ENCODE results near the gene CARD16. TPM values are rescaled to one million over a fixed set of nuclear protein-coding genes. Genes with fewer than 3 reads are reported as not detected.

The CARD16 gene
- total RNA-seq, 1 experiment from 2014 or later = not detected

DNA sequence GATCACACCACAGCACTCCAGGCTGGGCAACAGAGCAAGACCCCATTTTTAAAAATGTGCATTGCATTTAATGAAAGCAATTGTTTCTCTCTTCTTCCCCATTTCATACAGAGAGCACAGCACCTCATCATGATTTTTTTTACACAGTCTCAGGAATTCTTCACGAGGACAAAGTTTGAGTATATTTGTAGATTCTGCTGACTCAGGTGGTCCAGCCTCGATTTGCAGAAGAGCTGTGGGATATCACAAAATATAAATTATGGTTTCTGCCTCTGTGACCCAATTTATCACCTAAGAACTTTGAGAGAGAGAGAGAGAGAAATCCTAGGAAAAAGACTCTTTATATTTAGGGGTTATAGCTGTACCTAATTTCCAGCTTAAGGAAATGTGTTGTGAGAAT, 42.0 kb downstream of the CARD16 start:
- ChIA-PET CTCF (no interaction called here), POLR2A (no interaction called here)
- H3K27me3 Mint-ChIP-seq (ENCODE audit: low read depth) = no peaks in the 10 kb centered on the region
- H3K27ac Mint-ChIP-seq = no peak overlapping the region
- H3K36me3 Mint-ChIP-seq = no peaks in the 10 kb centered on the region
- TF ChIP-seq TEAD4 (CRISPR knock-in tag; IDR thresholded peaks at IDR 0.05) (no peak), GRHL2 (CRISPR knock-in tag; IDR thresholded peaks at IDR 0.05; ENCODE audit: insufficient replicate concordance, severe bottlenecking) (no peak), ZNF121 (CRISPR knock-in tag; IDR thresholded peaks at IDR 0.05) (peak; percentile 34; the same call in 1 of the 2 replicates)
- ATAC-seq (no peak), DNase-seq (ENCODE audit: low spot score) (no peak)
- peaks cover 11% of the 10 kb centered on the region for H3K4me1 Mint-ChIP-seq
- H3K9me3 Mint-ChIP-seq = peaks cover 13% of the 10 kb centered on the region
- H3K4me3 Mint-ChIP-seq = no peak overlapping the region

DNA sequence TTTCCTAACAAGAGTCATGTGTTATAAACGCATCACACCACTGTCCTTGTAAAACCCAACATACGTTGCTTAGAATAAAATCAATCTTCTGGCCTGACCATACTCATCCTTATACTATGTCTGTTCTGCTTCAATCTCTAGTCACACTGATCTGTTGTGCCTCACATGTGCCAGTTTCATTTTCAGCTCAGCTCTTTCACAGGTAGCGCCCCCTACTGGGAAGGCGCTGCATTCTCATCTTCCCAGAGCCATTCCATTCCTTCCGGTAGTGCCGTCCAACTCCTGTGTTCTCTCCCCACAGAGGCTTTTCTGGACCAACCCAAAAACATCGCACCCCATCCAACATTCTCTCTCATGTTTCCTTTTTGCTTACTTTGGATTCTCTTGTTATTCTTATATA, 44.3 kb downstream of the CARD16 start:
- DNase-seq (ENCODE audit: low spot score) = peak; percentile 57
- Mint-ChIP-seq H3K27me3 (ENCODE audit: low read depth) (no peaks in the 10 kb centered on the region), H3K36me3 (no peaks in the 10 kb centered on the region), H3K27ac (no peak overlapping the region; the same call in 1 of the 2 replicates), H3K9me3 (peaks cover 19% of the 10 kb centered on the region), H3K4me1 (peaks cover 11% of the 10 kb centered on the region), H3K4me3 (no peak overlapping the region)
- TF ChIP-seq, protein P1, sequence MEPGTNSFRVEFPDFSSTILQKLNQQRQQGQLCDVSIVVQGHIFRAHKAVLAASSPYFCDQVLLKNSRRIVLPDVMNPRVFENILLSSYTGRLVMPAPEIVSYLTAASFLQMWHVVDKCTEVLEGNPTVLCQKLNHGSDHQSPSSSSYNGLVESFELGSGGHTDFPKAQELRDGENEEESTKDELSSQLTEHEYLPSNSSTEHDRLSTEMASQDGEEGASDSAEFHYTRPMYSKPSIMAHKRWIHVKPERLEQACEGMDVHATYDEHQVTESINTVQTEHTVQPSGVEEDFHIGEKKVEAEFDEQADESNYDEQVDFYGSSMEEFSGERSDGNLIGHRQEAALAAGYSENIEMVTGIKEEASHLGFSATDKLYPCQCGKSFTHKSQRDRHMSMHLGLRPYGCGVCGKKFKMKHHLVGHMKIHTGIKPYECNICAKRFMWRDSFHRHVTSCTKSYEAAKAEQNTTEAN (CRISPR knock-in tag; IDR thresholded peaks at IDR 0.05) = no peak
- TF ChIP-seq, protein P2, sequence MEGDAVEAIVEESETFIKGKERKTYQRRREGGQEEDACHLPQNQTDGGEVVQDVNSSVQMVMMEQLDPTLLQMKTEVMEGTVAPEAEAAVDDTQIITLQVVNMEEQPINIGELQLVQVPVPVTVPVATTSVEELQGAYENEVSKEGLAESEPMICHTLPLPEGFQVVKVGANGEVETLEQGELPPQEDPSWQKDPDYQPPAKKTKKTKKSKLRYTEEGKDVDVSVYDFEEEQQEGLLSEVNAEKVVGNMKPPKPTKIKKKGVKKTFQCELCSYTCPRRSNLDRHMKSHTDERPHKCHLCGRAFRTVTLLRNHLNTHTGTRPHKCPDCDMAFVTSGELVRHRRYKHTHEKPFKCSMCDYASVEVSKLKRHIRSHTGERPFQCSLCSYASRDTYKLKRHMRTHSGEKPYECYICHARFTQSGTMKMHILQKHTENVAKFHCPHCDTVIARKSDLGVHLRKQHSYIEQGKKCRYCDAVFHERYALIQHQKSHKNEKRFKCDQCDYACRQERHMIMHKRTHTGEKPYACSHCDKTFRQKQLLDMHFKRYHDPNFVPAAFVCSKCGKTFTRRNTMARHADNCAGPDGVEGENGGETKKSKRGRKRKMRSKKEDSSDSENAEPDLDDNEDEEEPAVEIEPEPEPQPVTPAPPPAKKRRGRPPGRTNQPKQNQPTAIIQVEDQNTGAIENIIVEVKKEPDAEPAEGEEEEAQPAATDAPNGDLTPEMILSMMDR (IDR thresholded peaks at IDR 0.05) = peak; percentile 86
- TF ChIP-seq, protein P3, sequence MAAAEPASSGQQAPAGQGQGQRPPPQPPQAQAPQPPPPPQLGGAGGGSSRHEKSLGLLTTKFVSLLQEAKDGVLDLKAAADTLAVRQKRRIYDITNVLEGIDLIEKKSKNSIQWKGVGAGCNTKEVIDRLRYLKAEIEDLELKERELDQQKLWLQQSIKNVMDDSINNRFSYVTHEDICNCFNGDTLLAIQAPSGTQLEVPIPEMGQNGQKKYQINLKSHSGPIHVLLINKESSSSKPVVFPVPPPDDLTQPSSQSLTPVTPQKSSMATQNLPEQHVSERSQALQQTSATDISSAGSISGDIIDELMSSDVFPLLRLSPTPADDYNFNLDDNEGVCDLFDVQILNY (CRISPR knock-in tag; IDR thresholded peaks at IDR 0.05) = no peak
- TF ChIP-seq ZNF317 (CRISPR knock-in tag; IDR thresholded peaks at IDR 0.05; ENCODE audit: borderline replicate concordance, low read depth) = 0 out of 2 replicates have a peak, but pooled peaks have one; percentile 49
- TF ChIP-seq, protein P4, sequence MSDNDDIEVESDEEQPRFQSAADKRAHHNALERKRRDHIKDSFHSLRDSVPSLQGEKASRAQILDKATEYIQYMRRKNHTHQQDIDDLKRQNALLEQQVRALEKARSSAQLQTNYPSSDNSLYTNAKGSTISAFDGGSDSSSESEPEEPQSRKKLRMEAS (CRISPR knock-in tag; IDR thresholded peaks at IDR 0.05) = peak; percentile 32; the same call in 1 of the 2 replicates
- TF ChIP-seq, protein P5, sequence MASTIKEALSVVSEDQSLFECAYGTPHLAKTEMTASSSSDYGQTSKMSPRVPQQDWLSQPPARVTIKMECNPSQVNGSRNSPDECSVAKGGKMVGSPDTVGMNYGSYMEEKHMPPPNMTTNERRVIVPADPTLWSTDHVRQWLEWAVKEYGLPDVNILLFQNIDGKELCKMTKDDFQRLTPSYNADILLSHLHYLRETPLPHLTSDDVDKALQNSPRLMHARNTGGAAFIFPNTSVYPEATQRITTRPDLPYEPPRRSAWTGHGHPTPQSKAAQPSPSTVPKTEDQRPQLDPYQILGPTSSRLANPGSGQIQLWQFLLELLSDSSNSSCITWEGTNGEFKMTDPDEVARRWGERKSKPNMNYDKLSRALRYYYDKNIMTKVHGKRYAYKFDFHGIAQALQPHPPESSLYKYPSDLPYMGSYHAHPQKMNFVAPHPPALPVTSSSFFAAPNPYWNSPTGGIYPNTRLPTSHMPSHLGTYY (CRISPR knock-in tag; IDR thresholded peaks at IDR 0.05) = no peak
- no peak for TF ChIP-seq ESRRA (CRISPR knock-in tag; IDR thresholded peaks at IDR 0.05; ENCODE audit: borderline replicate concordance)
- TF ChIP-seq MYBL2 (CRISPR knock-in tag; IDR thresholded peaks at IDR 0.05) = no peak
- CTCF ChIA-PET = interaction anchor here (0.6 to 1.1 kb wide), 9 partner anchors 8 to 391 kb away, joined by 3 to 7 read pairs (median 3); partner anchors contain the start of gene CASP4
- POLR2A ChIA-PET = no interaction called here
- peak; percentile 84 for ATAC-seq

DNA sequence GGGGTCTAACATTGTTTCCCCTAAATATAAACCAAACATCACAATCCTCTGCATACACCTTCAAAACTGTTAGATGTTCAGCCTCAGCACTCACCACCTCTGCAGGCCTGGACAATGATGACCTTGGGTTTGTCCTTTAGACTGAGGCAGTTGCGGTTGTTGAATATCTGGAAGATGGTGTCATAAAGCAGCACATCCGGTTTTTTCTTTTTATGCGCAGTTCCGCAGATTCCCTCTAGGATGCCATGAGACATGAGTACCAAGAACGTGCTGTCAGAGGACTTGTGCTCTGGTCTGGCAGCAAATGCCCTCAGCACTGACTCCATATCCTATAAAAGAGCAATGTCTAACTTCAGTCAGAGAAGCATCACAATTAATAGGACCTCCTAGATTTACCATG, 45.0 kb downstream of the CARD16 start:
- Mint-ChIP-seq H3K4me1 (peaks cover 5% of the 10 kb centered on the region), H3K27ac (no peak overlapping the region), H3K4me3 (no peak overlapping the region), H3K27me3 (ENCODE audit: low read depth) (no peaks in the 10 kb centered on the region), H3K9me3 (peaks cover 24% of the 10 kb centered on the region), H3K36me3 (no peaks in the 10 kb centered on the region)
- DNase-seq (ENCODE audit: low spot score) (peak; percentile 20), ATAC-seq (peak; percentile 60)
- ChIA-PET POLR2A (no interaction called here), CTCF (interaction anchor here (0.6 to 1.1 kb wide), 8 partner anchors 8 to 391 kb away, joined by 3 to 7 read pairs (median 3); partner anchors contain the start of gene CASP4)
- no peak for TF ChIP-seq HMGA2 (CRISPR knock-in tag; IDR thresholded peaks at IDR 0.05)
- no peak for TF ChIP-seq FOXJ3 (CRISPR knock-in tag; IDR thresholded peaks at IDR 0.05; ENCODE audit: borderline replicate concordance)
- no peak for TF ChIP-seq IRF2 (CRISPR knock-in tag; IDR thresholded peaks at IDR 0.05; ENCODE audit: borderline replicate concordance, low read depth)
- no peak for TF ChIP-seq PRRX2 (CRISPR knock-in tag; IDR thresholded peaks at IDR 0.05)
- TF ChIP-seq, protein P6, sequence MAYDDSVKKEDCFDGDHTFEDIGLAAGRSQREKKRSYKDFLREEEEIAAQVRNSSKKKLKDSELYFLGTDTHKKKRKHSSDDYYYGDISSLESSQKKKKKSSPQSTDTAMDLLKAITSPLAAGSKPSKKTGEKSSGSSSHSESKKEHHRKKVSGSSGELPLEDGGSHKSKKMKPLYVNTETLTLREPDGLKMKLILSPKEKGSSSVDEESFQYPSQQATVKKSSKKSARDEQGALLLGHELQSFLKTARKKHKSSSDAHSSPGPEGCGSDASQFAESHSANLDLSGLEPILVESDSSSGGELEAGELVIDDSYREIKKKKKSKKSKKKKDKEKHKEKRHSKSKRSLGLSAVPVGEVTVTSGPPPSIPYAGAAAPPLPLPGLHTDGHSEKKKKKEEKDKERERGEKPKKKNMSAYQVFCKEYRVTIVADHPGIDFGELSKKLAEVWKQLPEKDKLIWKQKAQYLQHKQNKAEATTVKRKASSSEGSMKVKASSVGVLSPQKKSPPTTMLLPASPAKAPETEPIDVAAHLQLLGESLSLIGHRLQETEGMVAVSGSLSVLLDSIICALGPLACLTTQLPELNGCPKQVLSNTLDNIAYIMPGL (CRISPR knock-in tag; IDR thresholded peaks at IDR 0.05) = no peak
- TF ChIP-seq, protein P7, sequence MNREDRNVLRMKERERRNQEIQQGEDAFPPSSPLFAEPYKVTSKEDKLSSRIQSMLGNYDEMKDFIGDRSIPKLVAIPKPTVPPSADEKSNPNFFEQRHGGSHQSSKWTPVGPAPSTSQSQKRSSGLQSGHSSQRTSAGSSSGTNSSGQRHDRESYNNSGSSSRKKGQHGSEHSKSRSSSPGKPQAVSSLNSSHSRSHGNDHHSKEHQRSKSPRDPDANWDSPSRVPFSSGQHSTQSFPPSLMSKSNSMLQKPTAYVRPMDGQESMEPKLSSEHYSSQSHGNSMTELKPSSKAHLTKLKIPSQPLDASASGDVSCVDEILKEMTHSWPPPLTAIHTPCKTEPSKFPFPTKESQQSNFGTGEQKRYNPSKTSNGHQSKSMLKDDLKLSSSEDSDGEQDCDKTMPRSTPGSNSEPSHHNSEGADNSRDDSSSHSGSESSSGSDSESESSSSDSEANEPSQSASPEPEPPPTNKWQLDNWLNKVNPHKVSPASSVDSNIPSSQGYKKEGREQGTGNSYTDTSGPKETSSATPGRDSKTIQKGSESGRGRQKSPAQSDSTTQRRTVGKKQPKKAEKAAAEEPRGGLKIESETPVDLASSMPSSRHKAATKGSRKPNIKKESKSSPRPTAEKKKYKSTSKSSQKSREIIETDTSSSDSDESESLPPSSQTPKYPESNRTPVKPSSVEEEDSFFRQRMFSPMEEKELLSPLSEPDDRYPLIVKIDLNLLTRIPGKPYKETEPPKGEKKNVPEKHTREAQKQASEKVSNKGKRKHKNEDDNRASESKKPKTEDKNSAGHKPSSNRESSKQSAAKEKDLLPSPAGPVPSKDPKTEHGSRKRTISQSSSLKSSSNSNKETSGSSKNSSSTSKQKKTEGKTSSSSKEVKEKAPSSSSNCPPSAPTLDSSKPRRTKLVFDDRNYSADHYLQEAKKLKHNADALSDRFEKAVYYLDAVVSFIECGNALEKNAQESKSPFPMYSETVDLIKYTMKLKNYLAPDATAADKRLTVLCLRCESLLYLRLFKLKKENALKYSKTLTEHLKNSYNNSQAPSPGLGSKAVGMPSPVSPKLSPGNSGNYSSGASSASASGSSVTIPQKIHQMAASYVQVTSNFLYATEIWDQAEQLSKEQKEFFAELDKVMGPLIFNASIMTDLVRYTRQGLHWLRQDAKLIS (CRISPR knock-in tag; IDR thresholded peaks at IDR 0.05; ENCODE audit: borderline replicate concordance) = no peak
- TF ChIP-seq NR1H2 (CRISPR knock-in tag; IDR thresholded peaks at IDR 0.05) = no peak
